GM18507 (cell line): Measurements from ENCODE around the gene EFCAB8.

ENCODE experiments used
- DNase-seq: peaks from one replicate; pipeline ENCODE4 v3.0.0; 2011; ENCODE audit warnings: low read depth; ENCODE audit not compliant: insufficient read length; ENCODE audit errors: extremely low spot score
- FAIRE-seq: peaks from 2 replicates; lab custom pipeline; 2011; peaks lifted over from hg19 to GRCh38; lab: Jason Lieb, UNC

EFCAB8 gene

DNA sequence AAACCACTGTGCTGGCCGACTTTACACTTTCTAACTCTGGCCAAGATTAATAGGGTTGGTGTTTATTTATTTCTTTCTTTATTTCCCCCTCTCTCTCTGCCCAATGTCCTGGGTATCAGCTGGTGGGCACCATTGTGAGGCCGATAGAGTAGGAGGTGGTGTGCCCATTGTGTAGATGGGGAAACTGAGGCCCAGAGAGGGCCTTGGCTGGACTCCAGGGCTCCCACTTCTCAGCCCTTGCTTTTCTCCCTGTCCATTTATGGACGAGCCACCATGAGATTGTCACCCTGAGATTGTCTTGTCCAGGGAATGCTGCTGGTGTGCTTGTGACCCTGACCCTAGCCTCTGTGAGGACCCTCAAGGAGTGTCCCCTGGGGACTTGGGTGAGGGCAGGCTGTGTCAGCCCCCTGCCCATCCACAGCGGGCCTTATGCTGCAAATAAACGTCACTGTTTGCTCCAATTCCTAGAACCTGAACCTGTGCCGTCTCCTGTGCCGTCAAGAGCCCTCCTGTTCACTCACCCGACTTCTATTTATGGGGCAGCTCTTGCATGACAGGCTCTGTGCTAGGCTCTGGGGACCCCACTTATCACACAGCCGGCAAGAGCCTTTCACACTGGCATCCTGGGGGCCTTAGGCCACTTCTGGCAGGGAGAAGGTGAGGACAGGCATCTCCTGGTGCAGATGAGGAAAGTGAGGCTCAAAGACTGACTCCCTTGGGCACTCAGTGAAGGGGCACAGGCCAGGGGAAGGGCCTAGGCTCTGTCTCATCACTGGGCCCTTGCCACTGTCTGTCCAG is 120.7 kb downstream of the EFCAB8 start:
- no peak for FAIRE-seq
- DNase-seq: no peak

DNA sequence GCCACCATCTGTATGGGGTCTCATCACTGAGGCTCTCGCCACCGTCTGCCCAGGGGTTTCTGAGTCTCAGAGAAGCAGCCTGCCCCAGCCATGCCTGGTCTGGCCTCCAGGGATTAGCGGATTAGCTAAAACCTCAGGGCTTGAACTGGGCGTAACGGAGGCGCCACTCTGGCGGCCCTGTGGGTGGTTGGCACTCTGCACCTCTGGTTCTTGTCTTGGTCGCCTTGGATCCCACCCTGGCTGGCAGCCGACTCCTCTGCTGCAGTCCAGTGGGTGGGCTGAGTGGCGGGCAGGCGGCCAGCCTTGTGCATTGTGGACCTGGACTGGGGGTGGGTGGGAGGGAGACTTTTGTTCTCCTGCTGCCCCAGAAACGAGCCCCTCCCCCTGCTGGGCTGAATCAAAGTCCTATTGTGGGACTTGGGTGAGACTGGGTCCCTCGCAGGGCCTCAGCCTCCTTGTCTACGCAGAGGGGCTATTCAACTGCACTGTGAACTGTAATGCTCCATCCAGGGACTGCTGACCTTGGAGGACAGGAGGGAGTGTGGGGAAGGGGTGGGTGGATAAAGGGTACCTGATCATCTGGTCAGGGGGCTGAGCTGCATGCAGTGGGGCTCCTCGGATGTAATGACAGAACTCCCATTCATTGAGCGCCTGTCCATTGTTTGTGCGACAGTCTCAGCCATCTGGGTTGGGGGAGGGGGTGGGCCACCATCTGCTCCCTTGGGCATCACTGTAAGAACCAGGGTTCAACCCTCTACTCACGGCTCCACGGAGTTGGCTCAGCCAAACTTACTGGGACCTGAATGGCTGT is 121.6 kb downstream of the EFCAB8 start:
- FAIRE-seq (no peak), DNase-seq (no peak)

DNA sequence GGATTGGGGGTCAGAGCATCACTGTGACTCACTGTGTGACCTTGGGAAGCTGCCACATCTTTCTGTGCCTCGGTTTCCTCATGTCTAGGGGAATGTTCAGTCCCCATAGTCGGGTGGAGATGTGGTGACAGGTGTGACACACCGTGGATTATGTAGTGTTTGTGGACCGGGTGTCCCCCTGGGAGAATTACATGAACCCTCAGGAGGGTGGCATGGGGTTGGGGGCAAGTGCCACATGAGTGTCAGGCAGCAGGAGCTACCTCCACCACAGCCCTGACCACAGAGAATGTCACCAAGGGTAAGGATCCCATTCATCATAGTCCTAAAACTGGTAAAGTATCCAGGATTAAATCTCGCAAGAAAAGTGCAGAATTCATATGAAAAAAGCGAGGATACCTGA is 122.3 kb downstream of the EFCAB8 start:
- DNase-seq (no peak), FAIRE-seq (no peak)

DNA sequence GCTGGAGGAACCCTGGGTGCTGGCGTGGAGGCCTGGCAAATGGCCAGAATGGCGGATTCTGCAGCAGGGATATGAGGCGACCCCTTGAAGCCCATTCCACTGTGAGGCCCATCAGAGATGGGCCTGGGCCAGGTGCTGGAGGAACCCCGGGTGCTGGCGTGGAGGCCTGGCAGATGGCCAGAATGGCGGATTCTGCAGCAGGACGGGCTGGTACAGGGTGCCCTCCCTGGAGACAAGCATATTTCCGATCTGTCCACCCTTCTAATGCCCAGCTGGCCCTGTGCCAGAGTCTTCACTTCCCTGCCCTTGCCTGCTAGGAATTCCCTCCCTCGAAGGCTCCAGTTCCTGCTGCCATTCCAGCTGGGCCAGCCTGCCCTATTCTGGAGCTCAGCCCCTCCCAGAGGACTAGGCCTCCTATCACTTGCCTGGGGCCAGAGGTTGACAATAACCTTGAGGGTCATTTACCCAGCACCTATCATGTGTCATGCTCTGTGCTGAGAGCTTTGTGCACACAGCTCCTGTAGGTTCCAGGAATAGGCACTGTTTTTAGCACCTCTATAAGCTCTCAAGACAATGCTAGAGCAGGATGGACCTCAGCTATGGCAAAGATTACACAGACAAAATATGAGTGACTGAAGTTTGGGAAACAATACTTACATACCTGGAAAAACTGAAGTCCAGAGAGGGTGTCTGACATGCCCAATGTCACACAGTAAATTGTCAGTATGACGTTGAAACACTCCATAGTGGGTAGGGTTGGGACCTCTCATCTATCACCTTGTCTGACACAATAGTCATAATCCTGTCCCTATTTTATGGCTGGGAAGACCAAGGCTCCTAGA is 124.1 kb downstream of the EFCAB8 start:
- DNase-seq (no peak), FAIRE-seq (no peak)

DNA sequence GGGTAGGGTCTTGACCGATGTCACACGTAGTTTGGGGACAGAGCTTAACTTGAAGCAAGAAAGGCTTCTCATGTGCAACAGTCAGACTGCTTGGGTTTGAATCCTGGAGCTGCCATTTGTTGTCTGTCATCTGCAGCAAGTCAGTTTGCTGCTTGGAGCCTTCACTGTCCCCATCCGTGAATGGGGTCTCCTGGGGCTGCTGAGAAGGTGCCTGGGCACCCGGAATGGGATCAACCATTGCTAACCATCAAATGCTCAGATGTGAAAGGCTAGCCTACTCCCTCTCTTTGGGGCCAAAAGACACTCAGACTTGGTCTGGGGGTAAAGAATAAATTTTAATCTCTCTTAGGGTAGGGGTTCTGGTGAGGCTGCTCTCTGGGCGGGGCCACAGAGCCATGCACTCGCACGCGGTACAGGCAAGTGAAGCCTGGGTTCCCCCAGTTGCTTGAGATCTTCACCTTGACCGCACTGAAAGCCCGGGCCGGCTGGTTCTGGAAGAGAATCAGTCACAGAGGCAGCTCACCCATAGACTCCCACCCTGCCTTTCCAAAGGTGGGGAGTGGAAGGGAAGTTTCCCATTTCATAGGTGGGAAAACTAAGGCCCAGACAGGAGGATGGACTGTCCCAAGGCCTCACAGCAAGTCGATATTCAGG is 124.9 kb downstream of the EFCAB8 start:
- FAIRE-seq (no peak), DNase-seq (no peak)

DNA sequence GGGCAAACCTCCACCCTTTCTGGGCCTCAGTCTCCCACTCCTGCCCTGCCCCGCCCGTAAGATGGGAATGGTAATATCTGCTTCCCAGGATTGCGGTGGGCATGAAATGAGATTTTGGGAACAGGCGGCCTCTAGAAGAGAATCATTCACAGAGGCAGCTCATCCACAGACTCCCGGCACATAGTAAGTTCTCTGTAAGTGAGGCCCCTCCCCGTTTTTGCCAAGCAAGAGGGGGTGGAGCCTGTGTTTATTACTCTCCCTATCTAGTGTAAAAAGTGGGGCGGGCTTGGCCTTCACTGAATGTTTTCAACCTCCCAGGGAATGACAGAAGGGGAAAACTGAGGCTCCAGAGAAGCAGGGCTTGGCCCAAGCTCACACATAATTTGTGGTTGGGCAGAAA is 125.5 kb downstream of the EFCAB8 start:
- DNase-seq (no peak), FAIRE-seq (no peak)

DNA sequence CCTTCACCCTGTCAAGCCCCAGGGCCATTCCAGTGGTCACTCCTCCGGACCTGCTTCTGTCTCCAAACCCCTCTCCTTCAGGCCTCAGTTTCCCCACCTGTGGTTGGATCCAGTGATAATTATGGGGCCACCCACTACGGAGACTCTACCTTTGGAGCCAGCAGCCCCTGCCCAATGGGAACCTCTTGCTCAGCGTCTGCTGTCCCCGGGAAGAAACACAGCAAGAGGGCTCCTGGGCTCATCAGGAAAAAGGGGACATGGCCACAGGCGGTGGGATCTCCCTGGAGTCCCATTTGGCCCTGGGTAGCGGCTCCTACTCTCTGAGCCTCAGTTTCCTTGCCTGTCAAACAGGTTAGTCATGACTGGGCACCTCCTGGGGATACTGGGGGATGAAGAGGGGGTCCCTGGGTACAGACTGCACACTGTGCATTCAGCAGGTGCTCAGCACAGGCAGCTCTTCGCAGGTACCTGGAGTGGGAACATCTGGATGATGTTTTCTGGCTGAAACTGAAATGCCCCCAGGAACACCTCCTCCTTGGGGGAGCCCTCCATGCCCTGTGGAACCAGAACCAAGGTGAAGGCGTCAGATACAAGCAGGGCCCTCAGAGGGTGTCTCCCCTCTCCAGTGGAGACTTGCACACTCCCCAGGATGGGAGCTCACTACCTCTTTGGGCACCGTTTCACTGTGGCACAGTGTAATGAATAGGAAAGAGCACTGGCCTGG is 126.1 kb downstream of the EFCAB8 start:
- DNase-seq (no peak), FAIRE-seq (no peak)

DNA sequence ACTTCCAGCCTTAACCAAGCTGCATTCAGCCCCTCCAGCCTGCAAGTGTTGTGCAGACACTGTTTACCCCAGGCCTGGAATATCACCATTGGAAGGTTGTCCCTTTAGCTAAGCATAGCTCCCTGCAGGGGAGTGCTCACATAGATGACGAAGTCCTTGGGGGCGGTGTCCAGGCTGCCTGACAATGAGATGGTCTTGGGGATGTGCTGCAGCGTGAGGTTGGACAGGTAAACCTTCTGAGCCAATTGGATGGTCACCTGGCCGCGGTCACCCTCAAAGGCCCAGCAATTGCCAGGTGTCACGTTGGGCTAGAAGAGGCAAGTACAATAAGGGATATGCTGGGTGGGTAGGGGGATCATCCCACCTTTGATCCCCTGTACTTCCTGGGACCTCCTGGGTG is 126.9 kb downstream of the EFCAB8 start:
- DNase-seq (no peak), FAIRE-seq (no peak)

DNA sequence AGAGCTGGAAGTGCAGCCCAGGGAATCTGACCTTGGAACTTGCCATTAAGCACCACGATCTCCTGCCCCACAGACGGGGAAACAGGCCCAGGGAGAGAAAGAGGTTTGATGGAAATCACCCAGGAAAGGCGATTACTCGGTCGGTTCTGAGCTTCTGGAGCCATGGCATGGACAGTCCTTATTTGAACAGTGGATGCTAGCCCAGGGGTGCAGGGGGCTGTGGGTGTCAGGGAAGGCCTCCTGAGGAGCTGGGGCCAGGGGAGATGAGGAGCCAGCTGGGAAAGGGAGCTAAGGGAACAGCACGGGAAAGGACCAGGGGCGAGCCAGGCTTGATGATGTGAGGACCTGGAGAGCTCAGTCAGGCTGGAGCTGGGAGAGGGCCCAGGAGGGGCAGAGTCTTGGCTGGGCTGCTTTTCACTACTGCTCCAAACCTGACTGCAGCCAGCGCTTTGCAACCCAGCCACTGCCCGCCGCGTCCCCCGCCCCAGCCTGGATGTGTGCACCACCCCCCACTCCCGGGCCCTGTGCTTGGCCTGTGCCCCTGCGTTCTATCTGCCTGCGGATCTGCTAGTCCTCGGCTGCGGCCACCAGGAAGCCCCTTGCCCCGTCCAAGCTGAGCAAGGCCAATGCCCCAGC is 127.7 kb downstream of the EFCAB8 start:
- FAIRE-seq: no peak
- no peak for DNase-seq

DNA sequence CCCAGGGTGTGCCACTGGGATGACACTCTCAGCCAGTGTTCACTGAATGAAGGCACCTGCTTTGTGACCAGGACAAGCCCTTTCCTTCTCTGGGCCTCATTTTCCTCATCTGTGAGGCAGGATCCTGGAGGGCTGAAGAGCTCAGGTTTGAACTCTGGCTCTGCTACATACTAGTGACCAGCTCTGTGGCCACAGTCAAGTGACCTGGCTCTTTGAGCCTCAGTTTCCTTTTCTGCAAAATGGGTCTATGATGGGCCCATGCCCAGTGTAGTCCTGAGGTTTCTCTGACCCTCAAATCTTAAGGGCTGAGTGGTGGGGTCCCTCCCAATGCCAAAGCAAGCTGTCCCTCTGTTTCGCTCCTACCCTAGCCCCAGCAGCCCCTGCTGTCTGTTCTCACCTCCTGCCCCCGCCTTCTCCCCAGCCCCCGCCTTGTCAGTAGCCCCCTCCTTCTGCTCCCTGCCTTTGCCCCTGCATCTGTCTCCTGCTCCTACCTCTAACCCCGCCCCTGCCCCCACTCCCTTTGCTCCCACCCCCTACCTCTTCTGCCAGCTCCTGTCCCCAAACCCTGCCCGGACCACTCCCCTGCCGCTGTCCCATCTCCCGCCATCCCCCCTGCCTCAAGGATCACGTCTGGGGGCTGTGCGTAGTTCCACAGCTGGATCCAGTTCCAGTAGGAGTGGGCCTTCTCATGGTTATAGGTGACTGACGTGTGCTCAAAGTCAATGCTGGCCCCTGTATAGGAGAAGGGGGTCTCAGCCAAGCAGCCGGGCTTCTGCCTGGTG is 128.5 kb downstream of the EFCAB8 start:
- FAIRE-seq (no peak), DNase-seq (no peak)

DNA sequence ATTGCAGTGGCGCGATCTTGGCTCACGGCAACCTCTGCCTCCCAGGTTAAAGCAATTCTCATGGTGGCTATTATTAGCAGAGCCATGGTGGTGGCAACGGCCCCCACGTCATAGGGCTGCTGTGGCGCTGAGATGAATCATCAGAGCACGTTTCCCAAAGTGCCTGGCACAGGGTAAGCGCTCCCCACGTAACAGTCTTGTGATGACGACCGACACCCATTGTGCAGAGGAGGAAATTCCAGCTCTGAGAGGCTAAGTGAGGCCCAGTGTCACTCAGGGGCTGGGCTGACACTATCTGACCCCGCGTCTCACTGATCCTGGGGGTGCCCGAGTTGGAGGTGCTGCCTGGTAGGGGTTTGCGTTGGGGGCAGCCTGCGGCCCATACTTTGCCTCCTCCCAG is 129.3 kb downstream of the EFCAB8 start:
- no peak for DNase-seq
- FAIRE-seq: no peak

DNA sequence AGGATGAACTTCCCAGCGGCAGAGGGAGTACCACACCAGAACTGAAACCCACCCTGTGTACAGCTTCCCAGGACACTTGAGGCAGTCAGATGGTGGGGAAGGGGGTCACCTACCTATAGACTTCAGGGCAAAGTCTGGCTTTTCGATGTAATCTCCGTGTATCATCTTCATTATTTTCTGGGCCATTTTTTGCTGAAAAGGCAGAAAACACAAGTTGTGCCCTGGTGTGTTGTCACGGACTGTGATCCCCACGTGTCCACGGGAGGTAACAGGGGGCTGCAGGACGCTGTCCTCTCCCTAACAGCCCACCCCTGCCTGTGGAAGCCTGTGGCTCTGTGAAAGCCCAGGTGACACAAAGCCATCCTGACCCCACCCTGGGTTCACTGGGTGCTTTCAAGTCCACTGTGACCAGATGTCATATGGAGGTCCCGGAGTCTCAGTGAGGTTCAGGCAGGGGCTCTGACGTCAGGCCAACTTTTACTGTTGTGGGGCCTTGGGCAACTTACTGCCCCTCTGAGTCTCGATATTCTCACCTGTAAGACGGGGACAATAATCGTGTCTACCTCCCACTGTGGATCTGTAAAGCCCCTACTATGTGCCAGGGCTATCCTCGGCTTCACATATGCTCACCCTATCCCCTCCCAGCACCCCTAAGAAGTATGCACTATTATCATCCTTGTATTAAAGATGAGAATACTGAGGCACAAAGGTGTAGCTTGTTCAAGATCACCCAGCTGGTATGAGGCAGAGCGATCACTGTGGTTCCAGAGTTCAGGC is 131.0 kb downstream of the EFCAB8 start:
- no peak for DNase-seq
- no peak for FAIRE-seq

DNA sequence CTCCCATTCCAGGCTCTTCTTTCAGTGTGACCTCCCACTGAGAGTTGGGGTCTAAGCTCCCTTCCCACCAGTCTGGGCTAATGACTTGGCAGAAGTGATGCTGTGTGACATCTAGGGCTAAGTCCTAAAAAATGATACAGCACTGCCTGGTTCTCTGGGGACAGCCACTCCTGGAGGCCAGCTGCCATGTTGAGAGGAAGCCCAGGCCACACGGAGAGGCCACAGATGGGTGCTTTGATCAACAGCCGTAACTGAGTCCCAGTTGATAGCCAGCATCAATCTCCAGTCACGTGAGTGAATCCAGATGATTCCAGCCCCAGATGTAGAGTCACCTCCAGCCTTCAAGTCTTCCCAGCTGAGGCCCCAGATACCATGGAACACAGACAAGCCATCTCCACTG is 131.7 kb downstream of the EFCAB8 start:
- DNase-seq (no peak), FAIRE-seq (no peak)

DNA sequence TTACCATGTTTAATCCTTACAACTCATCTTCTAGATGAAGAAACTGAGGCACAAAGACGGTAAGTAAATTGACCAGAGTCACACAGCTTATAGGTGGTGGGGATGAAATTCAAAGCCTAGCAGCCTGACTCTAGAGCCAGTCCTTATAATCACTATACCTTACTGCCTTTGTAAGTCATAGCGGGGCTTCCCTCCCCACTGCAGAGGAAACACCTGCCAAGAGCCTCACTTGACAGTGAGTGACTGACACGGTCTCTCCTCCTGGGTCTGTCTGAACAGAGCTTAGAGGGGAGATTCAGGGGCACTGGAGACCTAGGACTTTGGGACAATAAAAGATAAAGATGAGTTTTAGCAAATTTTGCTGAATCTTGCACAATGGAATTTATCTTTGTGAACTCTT is 132.7 kb downstream of the EFCAB8 start:
- DNase-seq (no peak), FAIRE-seq (no peak)

DNA sequence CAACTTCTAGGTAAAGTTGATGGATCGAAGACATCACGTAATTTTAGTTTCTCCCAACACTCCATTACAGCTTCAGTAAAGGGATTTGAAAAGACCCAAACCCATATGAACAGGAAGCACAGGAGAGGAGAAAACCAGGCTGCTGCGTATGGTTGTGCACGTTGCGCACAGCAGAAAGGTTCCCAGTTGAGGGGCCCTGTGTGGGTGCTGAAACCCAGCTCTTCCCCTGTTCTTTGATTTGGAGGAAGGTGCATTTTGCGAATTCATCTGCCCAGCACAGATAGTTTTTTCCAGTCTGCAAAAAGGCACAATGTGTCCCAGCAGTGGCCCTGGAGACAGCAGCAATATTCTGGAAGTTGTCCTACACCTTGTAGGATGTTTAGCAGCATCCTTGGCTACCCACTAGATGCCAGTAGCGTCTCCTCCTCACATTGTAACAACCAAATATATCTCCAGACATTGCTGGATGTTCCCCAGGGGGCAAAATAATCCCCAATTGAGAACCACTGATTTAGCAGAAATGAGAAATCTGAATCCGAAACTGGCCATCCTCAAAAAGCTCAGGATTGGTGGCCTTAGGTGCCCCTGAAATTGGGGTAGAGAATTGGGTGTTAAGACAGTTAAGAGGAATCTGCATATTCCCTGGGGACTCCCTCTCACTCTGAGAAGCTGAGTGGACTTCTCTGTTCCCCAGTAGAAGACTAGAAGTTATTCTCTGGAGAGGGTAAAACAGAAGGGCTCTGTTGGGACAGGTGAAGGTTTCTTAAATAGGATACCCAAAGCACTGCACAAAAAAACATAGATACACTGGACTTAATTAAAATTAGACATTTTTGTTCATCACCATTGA is 133.3 kb downstream of the EFCAB8 start:
- FAIRE-seq: no peak
- no peak for DNase-seq

DNA sequence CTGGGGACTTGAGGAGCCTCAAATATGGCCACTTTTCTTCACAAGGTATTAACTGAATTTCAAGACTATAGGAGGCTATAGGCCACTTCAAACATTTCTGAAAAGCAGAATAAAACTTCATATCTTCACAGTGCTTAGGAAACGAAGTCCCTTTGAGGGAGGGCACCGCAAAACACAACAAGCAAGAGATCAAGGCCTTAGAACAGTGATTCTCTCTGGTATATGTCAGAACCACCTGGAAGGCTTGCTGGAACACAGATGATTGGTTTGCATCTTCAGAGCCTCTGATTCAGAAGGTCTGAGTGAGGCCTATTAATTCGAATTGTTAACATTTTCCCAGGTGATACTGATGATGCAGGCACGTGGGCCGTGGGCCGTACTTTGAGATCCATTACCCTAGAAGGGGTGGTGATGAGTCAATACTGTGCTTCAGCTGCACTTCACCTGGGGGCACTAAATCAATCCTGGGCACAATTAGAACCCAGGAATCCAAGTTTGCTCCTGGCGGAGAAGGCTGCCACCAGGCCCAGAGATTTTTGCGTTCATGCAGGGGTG is 134.8 kb downstream of the EFCAB8 start:
- FAIRE-seq: no peak
- DNase-seq: no peak
